ENCODE results near the gene PDE5A.

GRCh38 chr4:119536572-119537528, 91.8 kb downstream of the PDE5A start:
- TF ChIP-seq, protein P1, sequence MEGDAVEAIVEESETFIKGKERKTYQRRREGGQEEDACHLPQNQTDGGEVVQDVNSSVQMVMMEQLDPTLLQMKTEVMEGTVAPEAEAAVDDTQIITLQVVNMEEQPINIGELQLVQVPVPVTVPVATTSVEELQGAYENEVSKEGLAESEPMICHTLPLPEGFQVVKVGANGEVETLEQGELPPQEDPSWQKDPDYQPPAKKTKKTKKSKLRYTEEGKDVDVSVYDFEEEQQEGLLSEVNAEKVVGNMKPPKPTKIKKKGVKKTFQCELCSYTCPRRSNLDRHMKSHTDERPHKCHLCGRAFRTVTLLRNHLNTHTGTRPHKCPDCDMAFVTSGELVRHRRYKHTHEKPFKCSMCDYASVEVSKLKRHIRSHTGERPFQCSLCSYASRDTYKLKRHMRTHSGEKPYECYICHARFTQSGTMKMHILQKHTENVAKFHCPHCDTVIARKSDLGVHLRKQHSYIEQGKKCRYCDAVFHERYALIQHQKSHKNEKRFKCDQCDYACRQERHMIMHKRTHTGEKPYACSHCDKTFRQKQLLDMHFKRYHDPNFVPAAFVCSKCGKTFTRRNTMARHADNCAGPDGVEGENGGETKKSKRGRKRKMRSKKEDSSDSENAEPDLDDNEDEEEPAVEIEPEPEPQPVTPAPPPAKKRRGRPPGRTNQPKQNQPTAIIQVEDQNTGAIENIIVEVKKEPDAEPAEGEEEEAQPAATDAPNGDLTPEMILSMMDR (IDR thresholded peaks at IDR 0.05) = no peak
- no peak for TF ChIP-seq POLR2A (IDR thresholded peaks at IDR 0.05)
